Stimulated activated CD8-positive, alpha-beta memory T cell treated with anti-CD3 and anti-CD28 coated beads, Interleukin-2, amount 100 ng/mL, for 1 hour (primary cell): ENCODE data around the gene ABCB4.

ENCODE experiments used
- DNase-seq, 2 donors: peaks; one replicate each; pipeline ENCODE4 v3.0.0-alpha.2; 2020; ENCODE audit warnings: low read depth in 2 of 2

ABCB4 gene

GRCh38 chr7:87424075-87424474 lies 51.4 kb downstream of the ABCB4 start:
- DNase-seq, result no peak

GRCh38 chr7:87420173-87420572 lies 55.3 kb downstream of the ABCB4 start:
- DNase-seq, result no peak

DNA sequence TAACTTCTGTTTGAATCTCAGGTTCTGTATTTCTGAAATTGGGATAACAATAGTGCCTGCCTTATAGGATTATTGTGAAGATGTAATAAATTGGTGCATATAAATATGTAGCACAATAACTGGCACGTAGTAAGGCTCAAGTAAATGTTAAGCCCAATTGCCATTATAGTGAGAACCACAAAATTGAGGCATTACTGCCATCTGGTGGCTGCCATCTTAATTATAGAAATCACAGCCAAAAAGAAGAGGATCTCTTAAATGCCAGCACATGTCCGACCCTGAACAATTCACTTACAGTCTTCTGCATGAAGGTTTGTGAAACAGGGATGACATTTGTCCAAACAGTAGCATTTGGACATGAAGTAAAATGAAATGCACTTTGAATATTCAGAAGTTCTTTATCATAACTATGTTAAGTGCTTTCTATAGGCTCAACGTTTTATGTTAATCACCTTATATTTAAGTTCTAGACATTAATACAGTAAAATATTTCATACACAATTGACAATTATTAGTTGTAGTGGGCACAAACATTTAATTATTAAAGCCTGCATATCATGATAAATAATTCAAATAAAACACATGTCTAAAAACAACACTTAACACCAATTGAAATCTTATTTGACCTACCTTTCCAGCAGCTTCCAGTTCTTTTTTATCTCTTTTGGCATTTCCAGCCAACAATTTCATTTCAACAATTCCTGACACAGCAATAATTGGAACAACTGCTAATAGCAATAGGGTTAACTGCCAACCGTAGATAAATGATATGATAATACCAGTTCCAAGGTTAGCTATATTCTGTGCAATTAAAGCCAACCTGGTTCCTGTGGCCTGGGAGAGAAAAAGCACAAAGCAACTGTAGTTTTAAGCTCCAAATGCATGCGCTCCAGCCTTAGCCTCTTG lies 58.5 kb downstream of the ABCB4 start:
- DNase-seq, result peak; percentile 32 to 48

DNA sequence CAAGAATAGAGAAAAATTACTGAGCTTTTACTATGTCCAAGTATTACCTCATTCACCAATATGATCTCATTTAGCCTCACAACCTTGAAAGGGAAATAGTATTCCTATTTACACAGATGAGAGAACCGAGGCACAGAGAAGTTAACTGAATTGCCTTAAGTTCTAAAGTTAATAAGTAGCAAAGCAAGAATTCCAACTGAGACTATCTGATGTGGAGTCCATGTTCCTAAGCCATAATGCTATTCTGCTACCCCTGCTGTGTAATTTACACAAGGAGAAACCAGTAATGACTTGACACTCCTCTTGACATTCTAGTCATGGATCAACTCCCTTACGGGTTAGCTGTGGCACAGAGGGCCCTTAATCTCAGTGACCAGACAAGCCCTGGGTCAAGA lies 60.7 kb downstream of the ABCB4 start:
- no peak for DNase-seq

- no peak for DNase-seq
Measured at GRCh38 chr7:87413951-87414793, 61.3 kb downstream of the ABCB4 start.

DNA sequence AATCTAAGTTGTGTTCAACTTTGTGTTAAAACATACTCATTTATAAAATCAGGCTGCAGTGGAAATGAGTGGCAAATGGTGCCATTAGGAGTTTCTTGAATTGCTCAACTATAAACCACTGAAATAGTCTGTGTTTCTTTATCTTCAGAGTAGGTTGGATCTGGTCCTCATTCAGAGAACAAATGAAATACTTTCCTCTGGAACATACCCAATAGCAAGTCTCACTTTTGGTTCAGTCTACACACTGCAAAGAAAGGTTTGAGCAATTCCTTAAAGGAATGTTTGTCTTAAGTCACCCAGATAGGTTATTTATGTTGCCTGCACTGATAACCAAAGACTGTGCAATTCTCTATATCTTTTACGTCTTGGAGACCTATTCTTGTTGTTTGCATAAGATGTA lies 62.5 kb downstream of the ABCB4 start:
- DNase-seq, result no peak

GRCh38 chr7:87411186-87411585 lies 64.3 kb downstream of the ABCB4 start:
- no peak for DNase-seq

DNA sequence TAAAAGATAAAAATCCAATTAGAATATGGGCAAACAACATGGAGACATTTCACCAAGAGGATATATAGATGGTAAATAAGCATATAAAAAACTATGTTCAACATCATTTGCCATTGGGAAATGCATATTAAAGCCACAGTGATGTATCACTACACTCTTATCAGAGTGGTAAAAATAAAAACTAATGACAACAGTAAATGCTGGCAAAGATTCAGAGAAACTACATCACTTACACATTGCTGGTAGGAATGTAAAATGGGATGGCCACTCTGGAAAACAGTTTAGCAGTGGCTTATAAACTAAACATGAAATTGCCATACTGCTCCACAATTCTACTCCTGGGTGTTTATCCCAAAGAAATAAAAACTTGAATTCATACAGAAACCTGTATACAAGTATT lies 70.8 kb downstream of the ABCB4 start:
- DNase-seq, result no peak

DNA sequence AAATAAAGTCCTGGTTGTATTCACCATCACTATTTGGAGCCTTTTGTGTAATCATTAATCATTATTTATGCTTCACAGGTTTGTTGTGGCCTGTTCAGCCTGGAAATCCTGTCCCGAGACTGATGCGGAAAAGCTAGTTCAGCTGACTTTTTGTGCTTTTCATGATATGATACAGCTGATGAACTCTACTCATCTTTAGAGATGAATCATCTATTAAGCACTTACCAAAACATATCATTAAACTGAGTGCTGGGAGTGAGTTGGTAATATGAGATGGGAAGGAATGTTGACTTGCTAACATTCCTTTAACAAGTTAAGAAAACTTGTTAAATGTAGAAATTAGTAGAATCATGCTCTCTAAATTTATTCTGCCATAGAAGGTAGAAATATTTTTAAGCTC lies 77.0 kb downstream of the ABCB4 start:
- DNase-seq, result no peak

DNA sequence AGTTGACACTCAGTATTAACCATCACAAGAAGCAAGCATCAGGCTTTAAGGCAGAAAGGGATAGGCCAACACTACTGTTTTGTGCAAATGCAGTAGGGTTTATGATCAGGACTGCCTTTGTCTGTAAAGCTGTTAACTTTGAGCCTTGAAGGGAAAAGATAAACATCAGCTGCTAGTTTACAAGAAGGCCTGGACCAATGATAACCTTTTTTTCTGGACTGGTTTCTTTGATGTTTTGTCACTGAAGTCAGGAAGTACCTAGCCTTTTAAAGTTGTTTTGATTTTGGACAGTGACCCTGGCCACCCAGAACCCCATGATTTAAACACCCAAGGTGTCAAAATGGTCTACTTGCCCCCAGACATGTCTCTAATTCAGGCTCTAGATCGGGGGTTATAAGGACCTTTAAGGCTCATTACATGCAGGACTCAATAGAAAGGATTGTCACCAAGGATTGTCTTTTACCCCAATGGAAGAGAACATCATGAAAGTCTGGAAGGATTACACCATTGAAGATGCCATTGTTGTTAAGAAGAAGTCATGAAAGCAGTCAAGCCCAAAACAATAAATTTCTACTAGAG lies 79.9 kb downstream of the ABCB4 start:
- DNase-seq, result no peak

- no peak for DNase-seq
Measured at GRCh38 chr7:87391020-87391701, 84.3 kb downstream of the ABCB4 start.

GRCh38 chr7:87380905-87381304 lies 94.6 kb downstream of the ABCB4 start:
- DNase-seq, result no peak

DNA sequence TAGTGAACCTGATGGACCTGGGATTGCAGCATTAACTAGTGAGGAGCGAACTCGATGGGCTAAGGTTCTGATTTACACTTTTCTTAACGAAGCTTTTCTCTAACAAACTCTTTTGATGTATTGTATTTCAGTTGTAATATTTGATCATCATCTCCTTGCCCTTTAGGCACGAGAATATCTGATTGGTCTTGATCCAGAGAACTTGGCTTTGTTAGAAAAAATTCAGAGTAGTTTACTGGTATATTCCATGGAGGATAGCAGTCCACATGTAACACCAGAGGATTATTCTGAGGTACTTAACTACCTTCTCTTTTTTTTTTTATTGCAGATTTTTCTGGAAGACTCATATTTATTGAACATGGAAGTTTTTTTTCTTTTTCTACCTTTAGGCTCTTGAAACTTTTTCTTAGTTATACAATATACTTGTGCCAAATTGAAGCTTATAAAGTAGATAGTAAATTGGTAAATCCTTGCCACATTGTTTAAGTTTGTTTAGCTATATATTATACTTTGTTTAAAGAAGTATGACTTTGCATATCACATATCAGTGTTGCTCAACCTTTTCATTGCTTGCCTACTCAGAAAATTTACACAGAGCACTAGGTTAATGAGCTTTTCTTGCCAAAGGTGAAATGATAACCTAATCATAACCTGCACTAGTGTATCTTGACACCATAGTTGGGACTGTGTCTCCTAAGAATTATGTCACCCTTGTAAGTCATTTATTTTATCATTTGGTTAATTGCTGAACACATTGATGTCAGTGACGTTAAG lies 99.6 kb downstream of the ABCB4 start:
- DNase-seq, result no peak

DNA sequence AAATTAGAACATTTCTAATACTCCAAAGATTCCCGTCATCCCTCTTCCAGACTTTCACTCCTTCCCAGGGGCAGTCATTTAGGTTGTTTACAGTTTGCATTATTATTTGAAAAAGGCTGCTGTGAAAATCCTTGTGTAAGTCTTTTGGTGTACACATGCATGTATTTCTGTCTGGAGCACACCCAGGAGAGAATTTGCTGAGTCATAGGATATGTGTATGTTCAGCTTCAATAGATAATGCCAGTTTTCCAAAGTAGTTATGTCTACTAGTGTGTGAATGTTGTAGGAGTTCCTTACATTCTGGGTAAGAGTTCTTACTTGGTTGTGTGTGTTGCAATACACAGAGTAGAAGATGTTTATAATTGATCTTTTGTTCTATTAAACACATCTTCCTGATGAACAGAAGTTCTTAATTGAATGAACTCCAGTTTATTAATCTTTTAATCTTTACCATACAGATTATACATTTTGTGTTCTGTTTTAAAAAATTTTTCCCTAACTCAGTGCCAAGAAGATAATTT lies 104.8 kb downstream of the ABCB4 start:
- DNase-seq, result no peak

DNA sequence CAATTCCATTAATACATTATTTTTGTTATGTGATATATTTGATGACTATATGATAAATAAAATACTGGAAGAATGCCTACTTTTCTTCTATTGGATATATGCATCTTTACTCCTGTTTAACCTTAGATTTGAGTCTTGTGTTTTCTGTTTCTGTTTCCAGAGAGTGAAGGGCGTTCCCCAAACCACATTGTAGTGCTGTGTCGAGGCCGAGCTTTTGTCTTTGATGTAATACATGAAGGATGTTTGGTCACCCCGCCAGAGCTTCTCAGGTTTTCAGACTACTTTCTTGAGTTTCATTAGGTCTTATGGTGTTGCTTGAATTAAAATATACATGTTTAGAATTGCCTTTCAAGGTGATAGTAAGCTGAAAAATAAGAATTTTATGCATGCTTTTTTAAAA lies 106.3 kb downstream of the ABCB4 start:
- no peak for DNase-seq

DNA sequence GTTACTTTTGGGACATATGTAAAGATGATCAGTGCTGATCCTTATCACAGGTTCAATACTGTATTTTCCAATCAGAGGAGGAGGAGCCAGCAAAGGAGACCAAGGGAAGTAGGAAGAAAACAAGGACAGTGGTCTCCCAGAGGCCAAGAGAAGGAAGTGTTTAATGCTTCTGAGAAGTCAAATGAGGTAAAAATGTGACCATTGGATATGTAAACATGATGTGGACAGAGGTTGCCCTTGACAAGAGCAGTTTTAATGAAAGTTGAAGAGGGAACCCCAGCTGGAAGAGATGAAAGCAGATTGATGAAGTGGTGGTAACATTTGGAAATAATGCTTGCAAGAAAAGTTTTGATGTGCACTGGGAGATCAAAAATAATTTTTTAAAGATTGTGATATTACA lies 111.2 kb downstream of the ABCB4 start:
- no peak for DNase-seq

GRCh38 chr7:87363342-87363741 lies 112.1 kb downstream of the ABCB4 start:
- DNase-seq, result no peak

- no peak for DNase-seq
Measured at GRCh38 chr7:87361320-87361719, 114.2 kb downstream of the ABCB4 start.

- no peak for DNase-seq
Measured at GRCh38 chr7:87359366-87359765, 116.1 kb downstream of the ABCB4 start.

GRCh38 chr7:87356448-87356847 lies 119.0 kb downstream of the ABCB4 start:
- DNase-seq, result no peak

DNA sequence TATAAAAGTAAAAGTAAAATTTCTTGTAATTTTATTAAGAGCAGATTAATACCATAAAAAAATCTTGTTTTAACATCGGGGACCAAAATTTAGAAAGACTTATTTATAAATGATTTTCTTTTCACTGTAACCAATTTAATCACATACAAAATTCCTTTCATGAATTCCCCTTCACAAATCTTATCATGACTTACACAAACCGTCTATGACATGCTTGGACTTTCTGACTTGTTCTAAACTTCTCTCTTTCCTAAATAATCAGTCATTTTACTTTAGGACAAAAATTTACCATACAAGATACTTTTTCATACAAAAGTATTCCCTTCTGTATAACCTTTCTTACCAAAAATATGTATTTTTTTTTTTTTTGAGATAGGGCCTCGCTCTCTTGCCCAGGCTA lies 120.7 kb downstream of the ABCB4 start:
- no peak for DNase-seq
